Measurements from ENCODE around the gene STXBP2. TPM values are rescaled to one million over a fixed set of nuclear protein-coding genes. Genes with fewer than 3 reads are reported as not detected.

Gene STXBP2
- total RNA-seq, 1 experiment from 2014 or later, result 133 TPM

GRCh38 chr19:7598180-7598579 lies 38.7 kb upstream of the STXBP2 start:
- BruUV-seq (replicated peaks), result no TSS peak
- TF ChIP-seq EZH2 (IDR thresholded peaks at IDR 0.05; ENCODE audit: low read length, unreplicated experiment) (no peak), EZH2phosphoT487 (IDR thresholded peaks at IDR 0.05; ENCODE audit: borderline replicate concordance, low read length) (no peak), CTCF (conservative IDR thresholded peaks at IDR 0.05; ENCODE audit: low read depth, low read length) (no peak)
- intact Hi-C loops (cut with micrococcal nuclease), result no loop called here
- no peaks in the 10 kb centered on the region for H3F3A ChIP-seq (ENCODE audit: low read length, unreplicated experiment)
- H3K4me3 ChIP-seq (ENCODE audit: low read length), result no peak overlapping the region
- H3K9ac ChIP-seq (ENCODE audit: low read length), result no peak overlapping the region
- H3K9me2 ChIP-seq (replicated peaks; ENCODE audit: low read length), result no peaks in the 10 kb centered on the region
- ATAC-seq (no peak), DNase-seq (no peak)
- H3K79me2 ChIP-seq (ENCODE audit: low read length), result peaks cover 27% of the 10 kb centered on the region
- H4K20me1 ChIP-seq (ENCODE audit: low read length), result peaks cover 16% of the 10 kb centered on the region; the same call in 1 of the 2 replicates
- H3K36me3 ChIP-seq (ENCODE audit: low read depth, low read length), result no peaks in the 10 kb centered on the region
- CTCF ChIA-PET, result interaction anchor here (1.4 to 2.5 kb wide), 2 partner anchors 30 to 31 kb away, joined by 3 to 48 read pairs; partner anchors contain the start of genes PET100 and XAB2
- no peaks in the 10 kb centered on the region for H3K9me3 ChIP-seq (ENCODE audit: low read length)
- no peaks in the 10 kb centered on the region for H3K27me3 ChIP-seq (ENCODE audit: low read length)
- H3K4me2 ChIP-seq (ENCODE audit: low read length), result peak overlapping the region; percentile 91; the same call in 1 of the 2 replicates
- no peak overlapping the region for H2AFZ ChIP-seq (ENCODE audit: low read length)
- H3K4me1 ChIP-seq (ENCODE audit: insufficient read depth, low read length), result peaks cover 16% of the 10 kb centered on the region
- POLR2A ChIA-PET (ENCODE audit: unreplicated experiment), result no interaction called here
- no peak overlapping the region for H3K27ac ChIP-seq (ENCODE audit: low read length)

GRCh38 chr19:7600721-7601120 lies 36.2 kb upstream of the STXBP2 start:
- peaks cover 27% of the 10 kb centered on the region for H3K79me2 ChIP-seq (ENCODE audit: low read length)
- H3K4me3 ChIP-seq (ENCODE audit: low read length), result no peak overlapping the region
- intact Hi-C loops (cut with micrococcal nuclease), result no loop called here
- H3K9me3 ChIP-seq (ENCODE audit: low read length), result no peaks in the 10 kb centered on the region
- POLR2A ChIA-PET (ENCODE audit: unreplicated experiment), result no interaction called here
- H3K9me2 ChIP-seq (replicated peaks; ENCODE audit: low read length), result no peaks in the 10 kb centered on the region
- no peaks in the 10 kb centered on the region for H3K27me3 ChIP-seq (ENCODE audit: low read length)
- no peaks in the 10 kb centered on the region for H3F3A ChIP-seq (ENCODE audit: low read length, unreplicated experiment)
- H4K20me1 ChIP-seq (ENCODE audit: low read length), result peaks cover 21% of the 10 kb centered on the region; the same call in 1 of the 2 replicates
- DNase-seq (no peak), ATAC-seq (no peak)
- H3K9ac ChIP-seq (ENCODE audit: low read length), result no peak overlapping the region
- H3K4me2 ChIP-seq (ENCODE audit: low read length), result no peak overlapping the region
- H2AFZ ChIP-seq (ENCODE audit: low read length), result no peak overlapping the region
- CTCF ChIA-PET, result interaction anchor here (1.1 kb wide), 1 partner anchor 32 kb away, joined by 4 read pairs; no protein-coding TSS in a partner anchor
- H3K4me1 ChIP-seq (ENCODE audit: insufficient read depth, low read length), result peaks cover 16% of the 10 kb centered on the region
- no peak for TF ChIP-seq EZH2 (IDR thresholded peaks at IDR 0.05; ENCODE audit: low read length, unreplicated experiment)
- no peak for TF ChIP-seq CTCF (conservative IDR thresholded peaks at IDR 0.05; ENCODE audit: low read depth, low read length)
- no peak for TF ChIP-seq EZH2phosphoT487 (IDR thresholded peaks at IDR 0.05; ENCODE audit: borderline replicate concordance, low read length)
- no peaks in the 10 kb centered on the region for H3K36me3 ChIP-seq (ENCODE audit: low read depth, low read length)
- H3K27ac ChIP-seq (ENCODE audit: low read length), result no peak overlapping the region
- no TSS peak for BruUV-seq (replicated peaks)

- CTCF ChIA-PET, result no interaction called here
- no peak for ATAC-seq
Observed at GRCh38 chr19:7602240-7602934, 34.5 kb upstream of the STXBP2 start.

More at GRCh38 chr19:7602240-7602934, 34.5 kb upstream of the STXBP2 start:
- Histone ChIP-seq H3K4me3 (ENCODE audit: low read length) (no peak overlapping the region), H3F3A (ENCODE audit: low read length, unreplicated experiment) (no peaks in the 10 kb centered on the region), H3K4me1 (ENCODE audit: insufficient read depth, low read length) (peaks cover 7% of the 10 kb centered on the region), H3K27ac (ENCODE audit: low read length) (no peak overlapping the region), H3K9me2 (replicated peaks; ENCODE audit: low read length) (no peaks in the 10 kb centered on the region), H3K9ac (ENCODE audit: low read length) (no peak overlapping the region), H3K36me3 (ENCODE audit: low read depth, low read length) (no peaks in the 10 kb centered on the region), H3K9me3 (ENCODE audit: low read length) (no peaks in the 10 kb centered on the region), H4K20me1 (ENCODE audit: low read length) (peaks cover 16% of the 10 kb centered on the region; the same call in 1 of the 2 replicates), H3K27me3 (ENCODE audit: low read length) (no peaks in the 10 kb centered on the region), H3K4me2 (ENCODE audit: low read length) (no peak overlapping the region), H3K79me2 (ENCODE audit: low read length) (peaks cover 15% of the 10 kb centered on the region), H2AFZ (ENCODE audit: low read length) (no peak overlapping the region)
- POLR2A ChIA-PET (ENCODE audit: unreplicated experiment), result no interaction called here
- TF ChIP-seq EZH2 (IDR thresholded peaks at IDR 0.05; ENCODE audit: low read length, unreplicated experiment), result no peak
- TF ChIP-seq CTCF (conservative IDR thresholded peaks at IDR 0.05; ENCODE audit: low read depth, low read length), result no peak
- TF ChIP-seq EZH2phosphoT487 (IDR thresholded peaks at IDR 0.05; ENCODE audit: borderline replicate concordance, low read length), result no peak
- DNase-seq, result no peak
- intact Hi-C loops (cut with micrococcal nuclease), result no loop called here
- BruUV-seq (replicated peaks), result no TSS peak

Data from PC-3 (cell line).